Endodermal cell (in vitro differentiated cells): ENCODE results near the gene HADHA. TPM values are rescaled to one million over a fixed set of nuclear protein-coding genes. Genes with fewer than 3 reads are reported as not detected.

ENCODE experiments used
- DNase-seq: peaks from one replicate; pipeline ENCODE4 v3.0.0-alpha.2; 2017
- H3K27ac ChIP-seq: 2 replicates; pipeline ENCODE4 v1.5.1; 2013; ENCODE audit warnings: mild to moderate bottlenecking, low read depth, low read length, moderate library complexity
- H3K27me3 ChIP-seq: 2 replicates; pipeline ENCODE4 v1.6.1; 2013; ENCODE audit warnings: mild to moderate bottlenecking, low read length, moderate library complexity; ENCODE audit not compliant: insufficient read depth, control insufficient read depth, poor library complexity, severe bottlenecking
- H3K36me3 ChIP-seq: 2 replicates; pipeline ENCODE4 v1.7.0; 2013; ENCODE audit warnings: mild to moderate bottlenecking, low read length, moderate library complexity; ENCODE audit not compliant: control insufficient read depth, insufficient read depth
- H3K4me1 ChIP-seq: one replicate; pipeline ENCODE4 v1.7.0; 2013; ENCODE audit warnings: low read length; ENCODE audit not compliant: control insufficient read depth, insufficient read depth
- H3K4me3 ChIP-seq: 2 replicates; pipeline ENCODE4 v1.5.1; 2013; ENCODE audit warnings: mild to moderate bottlenecking, low read length, moderate library complexity
- H3K9ac ChIP-seq: 2 replicates; pipeline ENCODE4 v1.6.1; 2013; ENCODE audit warnings: mild to moderate bottlenecking, low read length, moderate library complexity; ENCODE audit not compliant: poor library complexity, severe bottlenecking; ENCODE audit errors: extremely low read depth
- H3K9me3 ChIP-seq: 2 replicates; pipeline ENCODE4 v1.6.1; 2013; ENCODE audit warnings: mild to moderate bottlenecking, low read length, moderate library complexity; ENCODE audit not compliant: control insufficient read depth
- H3K27ac Mint-ChIP-seq: 2 replicates; pipeline ENCODE4 v1.8.0; 2020; ENCODE audit warnings: mixed read lengths
- H3K27me3 Mint-ChIP-seq: 2 replicates; pipeline ENCODE4 v1.8.0; 2021; ENCODE audit warnings: mild to moderate bottlenecking, mixed read lengths; ENCODE audit not compliant: insufficient read depth
- H3K36me3 Mint-ChIP-seq: 2 replicates; pipeline ENCODE4 v1.8.0; 2020; ENCODE audit warnings: low read depth, mixed read lengths
- H3K4me1 Mint-ChIP-seq: 2 replicates; pipeline ENCODE4 v1.8.0; 2020; ENCODE audit warnings: mixed read lengths
- H3K4me3 Mint-ChIP-seq: 2 replicates; pipeline ENCODE4 v1.8.0; 2020; ENCODE audit warnings: mild to moderate bottlenecking, moderate library complexity, mixed read lengths
- H3K9me3 Mint-ChIP-seq: 2 replicates; pipeline ENCODE4 v1.8.0; 2020; ENCODE audit warnings: mild to moderate bottlenecking, mixed read lengths
- CTCF ChIP-seq: fragments of 200-600 bp; sonication (generic); conservative IDR thresholded peaks from 2 replicates; pipeline ENCODE4 v1.5.0; 2021; ENCODE audit warnings: antibody characterized with exemption, mild to moderate bottlenecking
- WGBS, 2 experiments: methylation state at CpG; one replicate each; pipeline versions ENCODE4 v1.1.5 to v1.1.7; 2013; ENCODE audit warnings: missing lambda C conversion rate in 2 of 2, mixed read lengths in 1 of 2; ENCODE audit not compliant: insufficient coverage in 1 of 2, insufficient read length in 1 of 2; 5-methylcytosine and 5-hydroxymethylcytosine counted together
- total RNA-seq, 2 donors: library from RNA; stranded (reverse); fragmentation: NEBNext Ultra II Directional in 1 of 2; extraction: Animal tissue kit (Norgen Biotek cat#: 25700) in 1 of 2; gene quantifications; 2 replicates in 1 of 2; 3 replicates in 1 of 2; pipeline ENCODE4 v1.2.1, GENCODE V29; 2021

Gene HADHA
- total RNA-seq, 2 donors from 2014 or later = 83.8 to 86.7 TPM

GRCh38 chr2:26164231-26164630 is 80.2 kb downstream of the HADHA start:
- no peaks in the 10 kb centered on the region for H3K27me3 Mint-ChIP-seq
- Histone ChIP-seq H3K36me3 (no peaks in the 10 kb centered on the region), H3K27me3 (no peaks in the 10 kb centered on the region), H3K27ac (no peak overlapping the region), H3K4me1 (no peaks in the 10 kb centered on the region), H3K9ac (no peak overlapping the region), H3K4me3 (no peak overlapping the region), H3K9me3 (no peaks in the 10 kb centered on the region)
- no peaks in the 10 kb centered on the region for H3K9me3 Mint-ChIP-seq
- no peaks in the 10 kb centered on the region for H3K4me1 Mint-ChIP-seq
- H3K36me3 Mint-ChIP-seq = no peaks in the 10 kb centered on the region
- TF ChIP-seq CTCF = no peak
- peak; percentile 17 for DNase-seq
- H3K27ac Mint-ChIP-seq = no peak overlapping the region
- no peak overlapping the region for H3K4me3 Mint-ChIP-seq
- 83% methylated on average over 1 of the region's 1 CpG; no CpG with 5 or more reads in 1 of the 2 experiments for WGBS, 2 experiments

GRCh38 chr2:26162963-26163362 is 81.5 kb downstream of the HADHA start:
- Mint-ChIP-seq H3K27ac (no peak overlapping the region), H3K36me3 (no peaks in the 10 kb centered on the region), H3K4me3 (no peak overlapping the region), H3K27me3 (no peaks in the 10 kb centered on the region), H3K9me3 (no peaks in the 10 kb centered on the region), H3K4me1 (no peaks in the 10 kb centered on the region)
- no peaks in the 10 kb centered on the region for H3K36me3 ChIP-seq
- TF ChIP-seq CTCF = no peak
- H3K27me3 ChIP-seq = no peaks in the 10 kb centered on the region
- peak; percentile 2 for DNase-seq
- no peaks in the 10 kb centered on the region for H3K9me3 ChIP-seq
- H3K4me1 ChIP-seq = no peaks in the 10 kb centered on the region
- WGBS, 2 experiments = 90 to 93% methylated on average over 9 to 10 of the region's 10 CpGs
- H3K27ac ChIP-seq = no peak overlapping the region
- H3K9ac ChIP-seq = no peak overlapping the region
- no peak overlapping the region for H3K4me3 ChIP-seq

GRCh38 chr2:26161926-26162325 is 82.5 kb downstream of the HADHA start:
- Histone ChIP-seq H3K9me3 (no peaks in the 10 kb centered on the region), H3K27ac (no peak overlapping the region), H3K27me3 (no peaks in the 10 kb centered on the region), H3K4me1 (no peaks in the 10 kb centered on the region), H3K4me3 (no peak overlapping the region), H3K9ac (no peak overlapping the region), H3K36me3 (no peaks in the 10 kb centered on the region)
- no peak overlapping the region for H3K27ac Mint-ChIP-seq
- no peak for DNase-seq
- peaks cover 3% of the 10 kb centered on the region for H3K9me3 Mint-ChIP-seq
- no peaks in the 10 kb centered on the region for H3K4me1 Mint-ChIP-seq
- no peaks in the 10 kb centered on the region for H3K27me3 Mint-ChIP-seq
- no peaks in the 10 kb centered on the region for H3K36me3 Mint-ChIP-seq
- TF ChIP-seq CTCF = no peak
- no peak overlapping the region for H3K4me3 Mint-ChIP-seq
- WGBS, 2 experiments = 95 to 96% methylated on average over 7 of the region's 7 CpGs
